Measurements from ENCODE around the gene SPRTN. TPM values are rescaled to one million over a fixed set of nuclear protein-coding genes. Genes with fewer than 3 reads are reported as not detected.
A peak's percentile ranks its signal among the peaks of the same experiment; 100 is the strongest.

SPRTN gene
- total and polyA plus RNA-seq, 2 of the 4 experiments (the other 2 are of a cell fraction) = 6.5 to 17.4 TPM

DNA sequence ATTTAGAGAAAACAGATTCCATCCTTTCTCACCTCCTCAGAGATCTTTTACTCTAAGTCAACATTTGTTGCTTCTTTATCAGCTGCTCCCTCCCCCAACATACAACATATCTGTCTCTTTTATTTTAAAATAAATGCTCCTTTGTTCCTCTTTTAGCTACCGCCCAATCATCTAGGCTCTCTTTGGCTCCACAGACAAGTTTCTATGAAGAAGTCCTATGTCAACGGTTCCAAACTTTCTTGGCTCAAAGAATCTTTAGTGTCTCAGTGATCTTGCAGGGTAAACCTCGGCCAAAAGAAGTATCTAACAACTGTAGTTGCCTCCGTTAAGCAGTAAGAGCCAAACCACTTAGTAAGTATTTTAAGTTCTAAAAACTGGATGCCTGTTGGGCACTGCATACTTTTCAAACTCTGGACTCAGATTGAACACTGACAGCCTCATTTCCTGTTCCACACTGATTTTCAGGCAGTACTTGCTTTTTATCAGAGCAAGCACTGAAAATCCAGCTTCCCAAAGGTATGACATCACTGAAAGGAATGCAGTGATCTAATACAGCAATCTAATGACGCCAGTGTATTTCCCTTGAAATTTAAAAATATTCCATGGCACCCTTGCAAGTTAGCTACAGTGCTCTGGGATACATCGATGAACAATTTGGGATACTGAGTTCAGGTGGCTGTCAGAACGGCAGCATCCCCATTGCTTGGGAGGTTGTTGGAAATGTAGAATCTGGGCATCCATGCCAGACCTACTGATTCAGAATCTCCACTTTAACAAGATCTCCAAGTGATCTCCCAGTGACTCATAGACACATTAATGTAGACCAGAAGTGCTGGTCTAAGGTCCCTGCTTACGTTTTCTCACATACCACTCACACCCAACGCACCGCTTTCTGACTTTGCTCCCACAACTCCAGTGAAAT lies 57.2 kb downstream of the SPRTN start:
- Histone ChIP-seq H3K9me1 (ENCODE audit: insufficient read depth, low read length) (peaks cover 11% of the 10 kb centered on the region), H3K27ac (ENCODE audit: insufficient read depth, low read length) (peak overlapping the region; percentile 42), H3K9ac (ENCODE audit: low read depth, low read length) (peak overlapping the region; percentile 25; the same call in 1 of the 2 replicates), H2BK20ac (ENCODE audit: low read depth, low read length) (peak overlapping the region; percentile 45), H4K91ac (ENCODE audit: insufficient read depth, low read depth, low read length) (peak overlapping the region; percentile 54), H4K20me1 (ENCODE audit: insufficient read depth, low read length) (peaks cover 41% of the 10 kb centered on the region), H3K23ac (ENCODE audit: low read depth, low read length) (peak overlapping the region; percentile 50; the same call in 1 of the 2 replicates), H3K4me3 (ENCODE audit: insufficient read depth, low read depth, low read length) (peak overlapping the region; percentile 5; the same call in 1 of the 2 replicates), H4K8ac (ENCODE audit: low read depth in 2 of 2, low read length in 2 of 2) (peak overlapping the region; percentile 6 to 86; a peak in 3 of 4 replicates), H2BK15ac (ENCODE audit: low read depth, low read length) (peak overlapping the region; percentile 27; the same call in 1 of the 3 replicates), H3K56ac (ENCODE audit: extremely low read depth, insufficient read depth, low read length) (peak overlapping the region; percentile 80), H2AK5ac (ENCODE audit: low read depth, low read length) (no peak overlapping the region), H2AFZ (replicated peaks; ENCODE audit: low read length, poor library complexity) (peak overlapping the region; percentile 55), H3K4me2 (ENCODE audit: low read depth, low read length) (peak overlapping the region; percentile 69; the same call in 1 of the 2 replicates), H2BK120ac (ENCODE audit: low read depth, low read length) (peak overlapping the region; percentile 50), H3K79me1 (ENCODE audit: low read depth in 1 of 2, low read length in 2 of 2) (peaks cover 29 to 66% of the 10 kb centered on the region in 2 experiments), H3K4ac (ENCODE audit: low read depth, low read length) (peak overlapping the region; percentile 61), H2AK9ac (replicated peaks; ENCODE audit: low read depth, low read length, poor library complexity) (peak overlapping the region; percentile 13), H2BK5ac (ENCODE audit: low read depth, low read length, poor library complexity, severe bottlenecking) (peak overlapping the region; percentile 76), H3K14ac (replicated peaks; ENCODE audit: low read depth, low read length) (peak overlapping the region; percentile 41), H3K4me1 (ENCODE audit: control insufficient read depth, insufficient read depth, low read length) (peaks cover 7% of the 10 kb centered on the region), H3K18ac (ENCODE audit: low read depth, low read length) (peak overlapping the region; percentile 68; the same call in 1 of the 2 replicates), H4K5ac (ENCODE audit: low read depth, low read length) (no peak overlapping the region), H3K27me3 (ENCODE audit: control insufficient read depth, insufficient read depth, low read length) (no peaks in the 10 kb centered on the region), H3K36me3 (ENCODE audit: control insufficient read depth, insufficient read depth, low read length) (no peaks in the 10 kb centered on the region), H3K9me3 (ENCODE audit: control insufficient read depth, insufficient read depth, low read length) (no peaks in the 10 kb centered on the region)
- no TSS peak for BruUV-seq (replicated peaks)
- CTCF ChIA-PET = interaction anchor here (0.6 to 0.7 kb wide), 2 partner anchors 37 to 754 kb away, joined by 3 read pairs; no protein-coding TSS in a partner anchor
- POLR2A ChIA-PET (ENCODE audit: unreplicated experiment) = interaction anchor here (0.6 kb wide), 1 partner anchor 22 kb away, joined by 3 read pairs; no protein-coding TSS in a partner anchor
- in situ Hi-C loops (cut with MboI; ENCODE audit: low sequenced_read_pairs) (no loop called here), intact Hi-C loops (cut with micrococcal nuclease) (loop anchor here (2.0 kb wide), 1 partner anchor 25 kb away; no protein-coding TSS in a partner anchor), dilution Hi-C loops (cut with HindIII; ENCODE audit: low sequenced_read_pairs, unreplicated experiment) (no loop called here)
- DNase-seq = peak; percentile 98
- TF ChIP-seq CEBPB (IDR thresholded peaks at IDR 0.05; ENCODE audit: low read depth, low read length) (peak; percentile 55), RCOR1 (IDR thresholded peaks at IDR 0.05; ENCODE audit: insufficient replicate concordance, low read length) (peak; percentile 66), FOS (IDR thresholded peaks at IDR 0.05; ENCODE audit: low read depth, low read length) (peak; percentile 77), MAFK (IDR thresholded peaks at IDR 0.05; ENCODE audit: low read depth, low read length) (peak; percentile 14; the same call in 1 of the 2 replicates), POLR2A (IDR thresholded peaks at IDR 0.05; ENCODE audit: low read depth, low read length) (peak; percentile 58; the same call in 1 of the 2 replicates), RFX5 (IDR thresholded peaks at IDR 0.05; ENCODE audit: low read depth, low read length) (no peak), BHLHE40 (IDR thresholded peaks at IDR 0.05; ENCODE audit: low read depth, low read length) (peak; percentile 51)
- TF ChIP-seq, protein P1, sequence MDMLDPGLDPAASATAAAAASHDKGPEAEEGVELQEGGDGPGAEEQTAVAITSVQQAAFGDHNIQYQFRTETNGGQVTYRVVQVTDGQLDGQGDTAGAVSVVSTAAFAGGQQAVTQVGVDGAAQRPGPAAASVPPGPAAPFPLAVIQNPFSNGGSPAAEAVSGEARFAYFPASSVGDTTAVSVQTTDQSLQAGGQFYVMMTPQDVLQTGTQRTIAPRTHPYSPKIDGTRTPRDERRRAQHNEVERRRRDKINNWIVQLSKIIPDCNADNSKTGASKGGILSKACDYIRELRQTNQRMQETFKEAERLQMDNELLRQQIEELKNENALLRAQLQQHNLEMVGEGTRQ (IDR thresholded peaks at IDR 0.05; ENCODE audit: low read depth, low read length) = no peak
- TF ChIP-seq, protein P2, sequence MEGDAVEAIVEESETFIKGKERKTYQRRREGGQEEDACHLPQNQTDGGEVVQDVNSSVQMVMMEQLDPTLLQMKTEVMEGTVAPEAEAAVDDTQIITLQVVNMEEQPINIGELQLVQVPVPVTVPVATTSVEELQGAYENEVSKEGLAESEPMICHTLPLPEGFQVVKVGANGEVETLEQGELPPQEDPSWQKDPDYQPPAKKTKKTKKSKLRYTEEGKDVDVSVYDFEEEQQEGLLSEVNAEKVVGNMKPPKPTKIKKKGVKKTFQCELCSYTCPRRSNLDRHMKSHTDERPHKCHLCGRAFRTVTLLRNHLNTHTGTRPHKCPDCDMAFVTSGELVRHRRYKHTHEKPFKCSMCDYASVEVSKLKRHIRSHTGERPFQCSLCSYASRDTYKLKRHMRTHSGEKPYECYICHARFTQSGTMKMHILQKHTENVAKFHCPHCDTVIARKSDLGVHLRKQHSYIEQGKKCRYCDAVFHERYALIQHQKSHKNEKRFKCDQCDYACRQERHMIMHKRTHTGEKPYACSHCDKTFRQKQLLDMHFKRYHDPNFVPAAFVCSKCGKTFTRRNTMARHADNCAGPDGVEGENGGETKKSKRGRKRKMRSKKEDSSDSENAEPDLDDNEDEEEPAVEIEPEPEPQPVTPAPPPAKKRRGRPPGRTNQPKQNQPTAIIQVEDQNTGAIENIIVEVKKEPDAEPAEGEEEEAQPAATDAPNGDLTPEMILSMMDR (conservative IDR thresholded peaks at IDR 0.05; ENCODE audit: low read depth, low read length) = no peak
- peak; percentile 83 for ATAC-seq (ENCODE audit: low read depth)
- 17% methylated on average over 2 of the region's 10 CpGs; no CpG with 5 or more reads in 1 of the 2 experiments for WGBS, 2 experiments (ENCODE audit: extremely low coverage in 2 of 2, insufficient read length in 1 of 2)
